22Rv1 (cell line): Measurements from ENCODE around the gene HGFAC.
A peak's percentile ranks its signal among the peaks of the same experiment; 100 is the strongest.

ENCODE experiments used
- H3K27ac ChIP-seq: fragments of 450-650 bp; 2 replicates; pipeline ENCODE4 v1.5.1; 2017
- ZFX ChIP-seq: fragments of 450-650 bp; IDR thresholded peaks from 2 replicates; pipeline ENCODE4 v1.6.1; 2017; ENCODE audit warnings: antibody characterized with exemption, borderline replicate concordance
- TF ChIP-seq, protein P1 (sequence below): fragments of 450-650 bp; IDR thresholded peaks from 2 replicates; pipeline ENCODE4 v1.5.1; 2017; ENCODE audit warnings: mild to moderate bottlenecking

HGFAC gene

DNA sequence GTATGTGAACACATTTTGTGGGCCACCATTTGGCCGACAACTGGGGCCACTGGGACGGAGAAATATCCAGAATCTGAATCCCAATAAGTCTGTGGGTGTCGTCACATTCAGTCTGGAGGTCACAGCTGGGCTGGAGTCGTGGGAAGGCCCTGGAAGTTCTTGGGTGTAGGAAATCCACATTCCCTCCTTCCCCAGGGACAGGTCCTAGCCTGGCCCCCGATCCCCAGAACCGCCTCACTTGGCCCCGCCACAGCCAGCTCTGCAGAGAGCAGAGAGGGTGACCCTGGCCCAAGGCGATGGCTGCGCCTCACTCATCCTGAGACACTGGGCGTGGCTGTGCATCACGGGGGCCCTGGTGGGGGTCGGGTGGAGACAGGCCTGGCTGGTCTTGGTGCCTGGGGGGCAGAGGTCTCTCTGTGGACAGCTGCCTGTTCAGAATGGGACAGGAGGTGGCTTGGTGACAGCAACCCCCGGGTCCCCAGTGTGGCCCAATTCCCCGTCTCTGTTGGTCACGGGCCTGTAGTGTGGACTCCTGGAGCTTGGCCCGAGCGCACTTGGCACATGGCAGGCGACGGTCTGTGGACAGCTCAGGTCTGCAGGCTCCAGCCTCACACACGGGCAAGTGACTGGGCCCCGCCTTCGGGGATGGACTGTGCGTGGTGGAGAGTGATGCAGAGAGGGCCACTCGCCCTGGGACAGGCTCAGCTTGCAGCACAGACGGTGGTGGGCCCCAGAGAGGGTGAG is 37.8 kb downstream of the HGFAC start:
- no peak for TF ChIP-seq ZFX

GRCh38 chr4:3480528-3481112 is 38.9 kb downstream of the HGFAC start:
- TF ChIP-seq ZFX, result no peak
- TF ChIP-seq, protein P1, sequence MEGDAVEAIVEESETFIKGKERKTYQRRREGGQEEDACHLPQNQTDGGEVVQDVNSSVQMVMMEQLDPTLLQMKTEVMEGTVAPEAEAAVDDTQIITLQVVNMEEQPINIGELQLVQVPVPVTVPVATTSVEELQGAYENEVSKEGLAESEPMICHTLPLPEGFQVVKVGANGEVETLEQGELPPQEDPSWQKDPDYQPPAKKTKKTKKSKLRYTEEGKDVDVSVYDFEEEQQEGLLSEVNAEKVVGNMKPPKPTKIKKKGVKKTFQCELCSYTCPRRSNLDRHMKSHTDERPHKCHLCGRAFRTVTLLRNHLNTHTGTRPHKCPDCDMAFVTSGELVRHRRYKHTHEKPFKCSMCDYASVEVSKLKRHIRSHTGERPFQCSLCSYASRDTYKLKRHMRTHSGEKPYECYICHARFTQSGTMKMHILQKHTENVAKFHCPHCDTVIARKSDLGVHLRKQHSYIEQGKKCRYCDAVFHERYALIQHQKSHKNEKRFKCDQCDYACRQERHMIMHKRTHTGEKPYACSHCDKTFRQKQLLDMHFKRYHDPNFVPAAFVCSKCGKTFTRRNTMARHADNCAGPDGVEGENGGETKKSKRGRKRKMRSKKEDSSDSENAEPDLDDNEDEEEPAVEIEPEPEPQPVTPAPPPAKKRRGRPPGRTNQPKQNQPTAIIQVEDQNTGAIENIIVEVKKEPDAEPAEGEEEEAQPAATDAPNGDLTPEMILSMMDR, result peak; percentile 99
- H3K27ac ChIP-seq, result no peak overlapping the region

More for the DNA sequence above, 37.8 kb downstream of the HGFAC start:
- no peak overlapping the region for H3K27ac ChIP-seq

DNA sequence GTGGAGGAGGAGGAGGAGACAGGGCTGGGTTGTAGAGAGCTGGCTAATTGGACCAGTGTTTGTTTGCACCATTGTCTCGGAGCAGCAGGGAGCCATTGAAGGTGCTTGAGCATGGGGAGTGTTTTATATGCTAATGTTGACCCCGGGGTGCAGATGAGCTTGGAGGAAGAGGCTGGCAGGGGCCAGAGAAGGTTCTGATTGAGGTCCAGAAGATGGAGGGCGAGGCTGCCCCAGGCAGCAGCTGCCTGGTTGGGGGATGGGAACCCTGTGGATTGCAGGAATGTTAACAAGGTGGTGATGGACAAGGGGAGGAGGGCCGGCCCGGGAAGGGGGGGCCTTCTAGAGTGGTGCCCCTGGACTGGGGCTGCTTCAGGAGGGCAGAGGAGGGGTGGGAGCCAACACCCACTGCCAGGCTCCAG is 39.4 kb downstream of the HGFAC start:
- H3K27ac ChIP-seq, result no peak overlapping the region
- TF ChIP-seq ZFX, result no peak
- TF ChIP-seq, protein P1, result no peak

GRCh38 chr4:3481783-3482393 is 40.1 kb downstream of the HGFAC start:
- no peak overlapping the region for H3K27ac ChIP-seq
- no peak for TF ChIP-seq ZFX
- TF ChIP-seq, protein P1, result no peak

DNA sequence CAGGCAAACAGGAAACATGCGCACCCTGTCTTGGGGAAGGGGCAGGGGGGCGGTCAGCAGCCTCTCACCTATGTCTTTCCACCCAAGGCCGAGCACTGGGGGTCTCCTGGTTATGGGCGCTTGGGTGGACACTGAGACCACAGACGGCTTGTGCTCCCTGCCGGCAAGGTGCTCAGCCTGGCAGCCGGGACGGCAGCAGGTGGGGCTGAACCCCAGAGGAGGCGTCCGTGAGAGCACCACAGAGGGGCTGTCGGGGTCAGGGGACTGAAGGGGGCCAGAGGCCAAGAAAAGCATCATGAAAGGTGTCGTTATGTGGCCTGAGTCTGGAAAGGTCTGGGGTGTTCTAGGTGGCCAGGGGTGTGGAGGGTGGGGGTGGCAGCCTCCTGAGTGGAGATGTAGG is 40.9 kb downstream of the HGFAC start:
- no peak for TF ChIP-seq ZFX
- TF ChIP-seq, protein P1, result no peak
- no peak overlapping the region for H3K27ac ChIP-seq

DNA sequence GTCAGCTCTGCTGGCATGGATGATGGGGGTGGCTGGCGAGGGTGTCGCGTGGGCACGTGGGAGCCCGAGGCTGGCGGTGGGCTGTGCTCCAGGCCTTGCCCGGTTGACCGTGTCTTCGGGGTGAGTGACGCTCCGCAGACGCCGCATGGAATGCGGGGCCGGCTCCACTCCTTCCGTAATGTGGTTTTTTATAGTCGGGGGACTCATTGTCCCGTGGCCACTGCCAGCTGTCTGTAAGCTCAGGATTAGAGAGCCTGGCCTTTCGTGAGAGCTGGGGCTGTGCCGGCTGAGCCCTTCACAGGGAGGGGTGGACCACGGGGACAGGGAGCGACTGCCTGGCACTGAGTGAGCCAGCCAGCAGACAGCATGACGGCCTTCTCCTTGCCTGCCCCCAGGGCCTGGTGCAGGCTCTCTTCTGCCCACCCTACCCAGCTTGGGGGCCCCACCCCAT is 41.7 kb downstream of the HGFAC start:
- H3K27ac ChIP-seq, result no peak overlapping the region
- TF ChIP-seq, protein P1, result no peak
- TF ChIP-seq ZFX, result no peak

DNA sequence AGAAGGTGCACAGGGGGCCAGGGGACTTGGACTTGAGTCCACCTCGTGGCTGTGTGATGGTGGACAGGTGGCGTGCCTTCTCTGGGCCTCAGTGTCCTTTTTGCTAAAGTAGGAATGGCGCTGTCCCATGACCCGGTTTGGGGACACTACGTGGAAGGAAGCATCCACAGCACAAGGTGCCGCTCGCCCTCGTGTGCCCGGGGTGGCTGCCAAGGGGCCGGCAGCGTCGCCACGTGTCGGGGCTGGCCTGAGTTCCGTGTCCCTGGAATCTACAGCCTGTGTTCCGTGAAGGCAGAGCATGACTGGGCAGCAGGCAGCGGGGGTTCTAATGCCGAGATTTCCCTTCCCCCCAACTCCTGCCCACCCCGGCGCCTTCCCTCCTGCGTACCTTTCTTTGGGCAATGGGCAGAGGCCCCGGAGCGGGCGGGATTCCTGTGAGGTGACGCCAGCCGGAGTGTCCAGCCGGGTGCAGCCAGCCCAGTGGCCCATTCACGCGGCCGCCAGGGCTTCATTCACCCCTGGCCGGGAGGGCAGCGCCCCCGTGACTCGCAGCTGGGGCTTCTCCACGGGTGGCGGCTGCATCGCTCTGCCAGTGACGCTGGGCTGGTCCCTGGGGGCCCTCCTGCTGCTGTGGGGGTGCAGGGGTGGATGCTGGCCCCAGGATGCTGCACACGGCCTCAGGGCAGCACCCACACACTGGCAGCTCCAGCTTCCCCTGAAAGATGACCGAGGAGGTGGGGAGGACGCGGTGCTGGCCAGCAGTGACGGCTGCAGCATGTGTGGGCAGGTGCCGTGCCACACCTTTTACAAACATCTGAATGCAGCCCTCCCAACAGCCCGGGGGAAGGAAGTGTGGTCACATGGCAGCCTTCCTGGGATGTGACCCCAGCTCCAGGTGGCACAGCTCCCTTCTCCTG is 42.5 kb downstream of the HGFAC start:
- no peak for TF ChIP-seq ZFX
- TF ChIP-seq, protein P1, result no peak
- no peak overlapping the region for H3K27ac ChIP-seq
